ENCODE data around the gene IL7R. TPM values are rescaled to one million over a fixed set of nuclear protein-coding genes. Genes with fewer than 3 reads are reported as not detected.

Gene IL7R
- total and polyA plus RNA-seq, 2 donors (not counting 1 experiment from before 2014, with no cell fraction given): 67.9 to 266 TPM

DNA sequence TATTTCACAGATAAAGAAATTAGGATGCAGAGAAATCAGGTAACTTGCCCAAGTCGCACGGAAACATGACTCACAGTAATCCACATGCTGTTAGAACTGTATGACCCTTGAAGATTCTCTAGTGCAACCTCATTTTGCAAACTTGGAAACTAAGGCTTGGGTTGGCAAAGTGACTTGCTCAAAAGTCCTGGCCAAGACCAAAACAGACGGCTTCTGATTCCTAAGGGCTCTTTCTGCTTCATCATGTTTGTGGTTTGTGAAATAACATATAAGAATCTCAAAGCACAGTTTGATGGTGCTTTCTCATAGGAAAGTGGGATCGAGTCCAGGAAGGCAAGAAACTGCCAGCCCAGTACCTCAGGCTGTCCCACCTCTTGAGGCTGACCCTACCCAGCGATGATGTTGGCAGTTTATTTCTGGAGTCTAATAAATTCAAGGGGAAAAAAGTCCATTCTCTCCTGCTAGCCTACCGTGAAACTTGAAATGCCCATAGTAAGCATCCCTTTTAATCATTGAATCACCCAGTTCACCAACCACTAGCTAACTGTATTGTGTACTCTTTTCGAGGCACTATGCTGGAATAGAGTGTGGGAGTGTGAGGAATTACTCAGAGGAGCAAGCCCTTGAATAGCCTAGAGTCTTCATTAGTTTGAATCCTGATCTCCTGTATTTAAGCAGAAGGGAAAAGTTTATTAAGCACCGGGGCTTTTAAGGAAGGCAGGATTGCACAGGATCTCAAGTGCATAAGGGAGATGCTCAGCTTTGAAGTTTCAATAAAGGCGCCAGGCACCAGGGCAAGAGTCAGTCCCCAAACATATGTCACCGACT lies 67.6 kb downstream of the IL7R start:
- H3K27me3 ChIP-seq (ENCODE audit: control insufficient read depth, insufficient read depth, low read length): no peaks in the 10 kb centered on the region

GRCh38 chr5:35924950-35925722 lies 68.4 kb downstream of the IL7R start:
- Histone ChIP-seq H3K36me3 (ENCODE audit: control insufficient read depth, insufficient read depth, low read length) (no peaks in the 10 kb centered on the region), H2AFZ (ENCODE audit: low read length) (peak overlapping the region; percentile 32), H3K4me1 (ENCODE audit: control insufficient read depth, extremely low read depth, insufficient read depth, low read length) (peaks cover 7% of the 10 kb centered on the region), H3K4me2 (ENCODE audit: extremely low read depth, insufficient read depth, low read length) (peak overlapping the region; percentile 39), H4K20me1 (ENCODE audit: control insufficient read depth, extremely low read depth, insufficient read depth, low read length) (no peaks in the 10 kb centered on the region), H3K9me3 (ENCODE audit: control insufficient read depth, insufficient read depth, low read depth, low read length) (no peaks in the 10 kb centered on the region), H3K4me3 (replicated peaks in 1 of 4; ENCODE audit: control extremely low read depth in 1 of 4, insufficient read depth in 1 of 4, low read depth in 3 of 4, low read length in 4 of 4) (peak overlapping the region in 2 of 4 experiments; percentile 19 to 29), H3K27ac (ENCODE audit: insufficient read depth, low read length) (peak overlapping the region; percentile 34), H3K9ac (ENCODE audit: insufficient read depth, low read length) (no peak overlapping the region), H3K27me3 (ENCODE audit: control insufficient read depth, insufficient read depth, low read length) (no peaks in the 10 kb centered on the region), H3K79me2 (ENCODE audit: control insufficient read depth, insufficient read depth, low read length) (no peaks in the 10 kb centered on the region)
- peak; percentile 62 to 65 for DNase-seq (ENCODE audit: low read depth in 2 of 2)
- TF ChIP-seq CTCF (conservative IDR thresholded peaks at IDR 0.05 in 1 of 2, IDR thresholded peaks at IDR 0.05 in 1 of 2; ENCODE audit: low read depth in 1 of 2, low read length in 2 of 2) (peak; percentile 77), EZH2 (IDR thresholded peaks at IDR 0.05; ENCODE audit: low read length, missing control alignments) (no peak)

More for the DNA sequence above, 67.6 kb downstream of the IL7R start:
- Histone ChIP-seq H2AFZ (ENCODE audit: low read length) (no peak overlapping the region), H3K27ac (ENCODE audit: insufficient read depth, low read length) (peak overlapping the region; percentile 34), H3K79me2 (ENCODE audit: control insufficient read depth, insufficient read depth, low read length) (no peaks in the 10 kb centered on the region), H3K9ac (ENCODE audit: insufficient read depth, low read length) (no peak overlapping the region), H3K4me1 (ENCODE audit: control insufficient read depth, extremely low read depth, insufficient read depth, low read length) (peaks cover 12% of the 10 kb centered on the region), H3K36me3 (ENCODE audit: control insufficient read depth, insufficient read depth, low read length) (no peaks in the 10 kb centered on the region), H3K4me2 (ENCODE audit: extremely low read depth, insufficient read depth, low read length) (peak overlapping the region; percentile 46), H4K20me1 (ENCODE audit: control insufficient read depth, extremely low read depth, insufficient read depth, low read length) (no peaks in the 10 kb centered on the region), H3K4me3 (replicated peaks in 1 of 4; ENCODE audit: control extremely low read depth in 1 of 4, insufficient read depth in 1 of 4, low read depth in 3 of 4, low read length in 4 of 4) (peak overlapping the region in 2 of 4 experiments; percentile 19 to 29), H3K9me3 (ENCODE audit: control insufficient read depth, insufficient read depth, low read depth, low read length) (no peaks in the 10 kb centered on the region)
- DNase-seq (ENCODE audit: low read depth in 2 of 2): peak; percentile 47 to 90
- TF ChIP-seq EZH2 (IDR thresholded peaks at IDR 0.05; ENCODE audit: low read length, missing control alignments): no peak

DNA sequence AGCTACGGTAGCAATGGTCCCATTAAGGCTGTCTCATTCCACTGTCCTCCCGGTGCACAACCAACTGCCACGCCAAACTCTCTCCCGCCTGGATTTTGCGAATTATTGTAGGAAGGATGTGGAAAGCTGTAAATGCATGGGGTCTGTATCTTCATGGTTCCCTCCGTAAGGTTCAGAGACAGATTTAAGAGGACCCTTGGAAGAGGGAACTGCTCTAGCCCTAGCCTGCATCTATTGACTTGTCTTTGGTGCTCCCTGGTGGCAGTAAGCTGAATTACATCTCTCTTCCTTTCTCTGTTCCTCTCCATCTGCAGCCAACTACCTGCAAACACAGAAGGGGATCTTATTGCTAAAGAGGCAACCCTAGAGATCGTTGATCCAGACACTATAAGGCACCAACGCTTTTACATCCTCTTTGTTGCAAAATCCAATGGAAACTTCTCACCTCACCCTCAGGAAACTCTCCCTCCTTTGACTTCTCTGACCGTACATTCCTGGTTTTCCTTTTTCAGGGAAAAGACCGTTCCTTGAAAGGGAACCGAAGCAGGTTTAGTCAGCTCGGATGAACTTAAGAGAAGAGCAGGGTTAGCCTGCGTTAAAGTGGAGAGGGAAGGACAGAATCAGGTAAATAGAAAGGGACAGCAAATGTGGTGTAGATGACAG lies 69.8 kb downstream of the IL7R start:
- peak overlapping the region in 3 of 4 experiments; percentile 18 to 45 (median 30) for H3K4me3 ChIP-seq (replicated peaks in 1 of 4; ENCODE audit: control extremely low read depth in 1 of 4, insufficient read depth in 1 of 4, low read depth in 3 of 4, low read length in 4 of 4)
- DNase-seq (ENCODE audit: low read depth in 2 of 2): peak; percentile 20 to 65
- H2AFZ ChIP-seq (ENCODE audit: low read length): peak overlapping the region; percentile 43
- no peaks in the 10 kb centered on the region for H3K36me3 ChIP-seq (ENCODE audit: control insufficient read depth, insufficient read depth, low read length)
- TF ChIP-seq EZH2 (IDR thresholded peaks at IDR 0.05; ENCODE audit: low read length, missing control alignments) (no peak), CTCF (conservative IDR thresholded peaks at IDR 0.05 in 1 of 2, IDR thresholded peaks at IDR 0.05 in 1 of 2; ENCODE audit: low read depth in 1 of 2, low read length in 2 of 2) (peak; percentile 80 to 92)
- no peak overlapping the region for H3K27ac ChIP-seq (ENCODE audit: insufficient read depth, low read length)
- no peaks in the 10 kb centered on the region for H3K79me2 ChIP-seq (ENCODE audit: control insufficient read depth, insufficient read depth, low read length)
- no peaks in the 10 kb centered on the region for H3K27me3 ChIP-seq (ENCODE audit: control insufficient read depth, insufficient read depth, low read length)
- no peaks in the 10 kb centered on the region for H4K20me1 ChIP-seq (ENCODE audit: control insufficient read depth, extremely low read depth, insufficient read depth, low read length)
- H3K4me1 ChIP-seq (ENCODE audit: control insufficient read depth, extremely low read depth, insufficient read depth, low read length): peaks cover 7% of the 10 kb centered on the region
- H3K9me3 ChIP-seq (ENCODE audit: control insufficient read depth, insufficient read depth, low read depth, low read length): no peaks in the 10 kb centered on the region
- H3K4me2 ChIP-seq (ENCODE audit: extremely low read depth, insufficient read depth, low read length): peak overlapping the region; percentile 83
- H3K9ac ChIP-seq (ENCODE audit: insufficient read depth, low read length): no peak overlapping the region

Other genes starting within 250 kb of the IL7R start
- gene SPEF2, start 239.0 kb upstream of the IL7R start, total RNA-seq: 5.9 and 6.9 TPM in 2 replicates
- 2.6 and 5.2 TPM in 2 replicates for gene SPEF2, start 239.0 kb upstream of the IL7R start, polyA plus RNA-seq
- gene CAPSL, start 81.7 kb downstream of the IL7R start, total RNA-seq: 0.33 TPM in 1 of 2 replicates, not detected in the other
- gene CAPSL, start 81.7 kb downstream of the IL7R start, polyA plus RNA-seq: 0.73 and 0.96 TPM in 2 replicates
- not detected in 2 replicates for gene UGT3A1, start 134.5 kb downstream of the IL7R start, total RNA-seq
- gene UGT3A1, start 134.5 kb downstream of the IL7R start, polyA plus RNA-seq: not detected in 2 replicates
- not detected in 2 replicates for gene UGT3A2, start 210.0 kb downstream of the IL7R start, total RNA-seq
- not detected in 2 replicates for gene UGT3A2, start 210.0 kb downstream of the IL7R start, polyA plus RNA-seq